GM12891 (cell line): ENCODE data around the gene STH.

Experiments used
- DNase-seq: peaks from one replicate; pipeline ENCODE4 v3.0.0; 2011; ENCODE audit warnings: low spot score; ENCODE audit not compliant: insufficient read length
- FAIRE-seq: peaks from 2 replicates; lab custom pipeline; 2011; peaks lifted over from hg19 to GRCh38; lab: Jason Lieb, UNC
- PAX5 ChIP-seq: IDR thresholded peaks from 2 replicates; pipeline ENCODE4 v1.6.1; 2011; ENCODE audit warnings: low read length, moderate library complexity, mild to moderate bottlenecking; ENCODE audit not compliant: insufficient read depth, severe bottlenecking
- POLR2A ChIP-seq: IDR thresholded peaks from 2 replicates; pipeline ENCODE4 v1.6.1; 2011; ENCODE audit warnings: low read depth, low read length, control low read depth
- POLR2AphosphoS5 ChIP-seq: IDR thresholded peaks from 2 replicates; pipeline ENCODE4 v1.6.1; 2011; ENCODE audit warnings: low read depth, low read length, control low read depth
- POU2F2 ChIP-seq: IDR thresholded peaks from 2 replicates; pipeline ENCODE4 v1.6.1; 2011; ENCODE audit warnings: low read depth, mild to moderate bottlenecking, control low read depth, low read length, moderate library complexity
- SPI1 ChIP-seq: IDR thresholded peaks from 2 replicates; pipeline ENCODE4 v1.6.1; 2011; ENCODE audit warnings: low read depth, low read length, control low read depth
- TAF1 ChIP-seq: IDR thresholded peaks from 2 replicates; pipeline ENCODE4 v1.6.1; 2011; ENCODE audit warnings: low read depth, low read length, control low read depth

The STH gene

DNA sequence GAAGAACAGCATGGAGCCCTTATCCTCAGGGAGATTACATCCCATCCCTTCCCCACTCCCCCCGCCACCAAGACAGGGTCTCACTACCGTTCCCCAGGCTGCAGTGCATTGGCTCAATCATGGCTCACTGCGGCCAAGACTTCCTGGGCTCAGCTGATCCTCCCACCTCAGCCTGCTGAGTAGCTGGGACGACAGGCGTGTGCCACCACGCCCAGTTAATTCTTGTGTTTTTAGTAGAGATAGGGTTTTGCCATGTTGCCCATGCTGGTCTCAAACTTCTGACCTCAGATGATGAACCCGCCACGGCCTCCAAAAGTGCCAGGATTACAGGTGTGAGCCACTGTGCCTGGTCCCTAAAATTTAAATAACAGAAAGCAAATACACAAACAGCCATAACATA lies 48.8 kb downstream of the STH start:
- FAIRE-seq (no peak), DNase-seq (no peak)
- TF ChIP-seq PAX5 (no peak), POLR2AphosphoS5 (no peak), POU2F2 (no peak), TAF1 (no peak), POLR2A (no peak), SPI1 (no peak)
